A673 (cell line): ENCODE measurements around the gene ALG5. TPM values are rescaled to one million over a fixed set of nuclear protein-coding genes. Genes with fewer than 3 reads are reported as not detected.
A peak's percentile ranks its signal among the peaks of the same experiment; 100 is the strongest.

Experiments
- BruUV-seq: library from RNA; stranded (reverse); fragments of 400-500 nt; replicated peaks from 2 replicates; lab custom pipeline; 2021; lab: Mats Ljungman, UMichigan
- CTCF ChIA-PET: fragments of 300-600 bp; sonication (Branson Sonifier 250); formaldehyde crosslinking; loops from one replicate; lab custom pipeline; 2022; ENCODE audit warnings: antibody characterized with exemption; lab: Charles Lee
- POLR2A ChIA-PET: fragments of 300-600 bp; sonication (Branson Sonifier 250); formaldehyde crosslinking; loops from one replicate; lab custom pipeline; 2022; ENCODE audit warnings: antibody characterized with exemption; ENCODE audit not compliant: low non-redundant PET; lab: Charles Lee
- DNase-seq: peaks from one replicate; pipeline ENCODE4 v3.0.0-alpha.2; 2015; ENCODE audit warnings: low spot score
- H3K27ac ChIP-seq: fragments of 200-600 bp; sonication (generic); 2 replicates; pipeline ENCODE4 v1.5.1; 2016; ENCODE audit warnings: mixed run types, low read depth, mild to moderate bottlenecking, mixed read lengths, antibody characterized with exemption, low read length; ENCODE audit not compliant: poor library complexity, severe bottlenecking
- H3K27me3 ChIP-seq: fragments of 200-600 bp; sonication (generic); replicated peaks from 2 replicates; pipeline ENCODE4 v1.6.1; 2017; ENCODE audit warnings: mixed run types, low read depth, mild to moderate bottlenecking, mixed read lengths, antibody characterized with exemption, low read length; ENCODE audit not compliant: insufficient read depth, poor library complexity
- H3K36me3 ChIP-seq: fragments of 200-600 bp; sonication (generic); 2 replicates; pipeline ENCODE4 v1.6.1; 2016; ENCODE audit warnings: mixed run types, mild to moderate bottlenecking, mixed read lengths, antibody characterized with exemption, low read length; ENCODE audit not compliant: insufficient read depth, poor library complexity, severe bottlenecking
- H3K4me1 ChIP-seq: fragments of 200-600 bp; sonication (generic); 2 replicates; pipeline ENCODE4 v1.6.1; 2017; ENCODE audit warnings: mixed run types, mild to moderate bottlenecking, mixed read lengths, antibody characterized with exemption, low read length; ENCODE audit not compliant: insufficient read depth, poor library complexity, severe bottlenecking
- H3K4me3 ChIP-seq: fragments of 200-600 bp; sonication (generic); 2 replicates; pipeline ENCODE4 v1.5.1; 2016; ENCODE audit warnings: low read depth, mixed run types, mild to moderate bottlenecking, mixed read lengths, low read length; ENCODE audit not compliant: poor library complexity, severe bottlenecking
- H3K9me3 ChIP-seq: fragments of 200-600 bp; sonication (generic); 2 replicates; pipeline ENCODE4 v1.6.1; 2016; ENCODE audit warnings: mixed run types, low read depth, mild to moderate bottlenecking, mixed read lengths, antibody characterized with exemption, low read length; ENCODE audit not compliant: poor library complexity, severe bottlenecking
- EZH2 ChIP-seq: fragments of 200-600 bp; sonication (generic); IDR thresholded peaks from 2 replicates; pipeline ENCODE4 v1.6.1; 2017; ENCODE audit warnings: borderline replicate concordance, low read depth, mild to moderate bottlenecking, mixed read lengths, antibody characterized with exemption, low read length; ENCODE audit not compliant: poor library complexity, severe bottlenecking
- intact Hi-C: fragments of 100-400 bp; cut with micrococcal nuclease; formaldehyde crosslinking; loops from one replicate; pipeline ENCODE4 v1.10.0; 2022; ENCODE audit not compliant: unreplicated experiment
- total RNA-seq: library from RNA; stranded (reverse); gene quantifications from 2 replicates; pipeline ENCODE4 v1.2.3, GENCODE V29; 2021
- TF ChIP-seq, protein P1 (sequence below): fragments of 300-800, 200-600 bp; sonication (generic); conservative IDR thresholded peaks from 2 replicates; pipeline ENCODE4 v1.5.1; 2017; ENCODE audit warnings: low read depth, mild to moderate bottlenecking, antibody characterized with exemption, low read length, moderate library complexity, mixed read lengths

The ALG5 gene
- total RNA-seq, 1 experiment from 2014 or later: 52.0 TPM

DNA sequence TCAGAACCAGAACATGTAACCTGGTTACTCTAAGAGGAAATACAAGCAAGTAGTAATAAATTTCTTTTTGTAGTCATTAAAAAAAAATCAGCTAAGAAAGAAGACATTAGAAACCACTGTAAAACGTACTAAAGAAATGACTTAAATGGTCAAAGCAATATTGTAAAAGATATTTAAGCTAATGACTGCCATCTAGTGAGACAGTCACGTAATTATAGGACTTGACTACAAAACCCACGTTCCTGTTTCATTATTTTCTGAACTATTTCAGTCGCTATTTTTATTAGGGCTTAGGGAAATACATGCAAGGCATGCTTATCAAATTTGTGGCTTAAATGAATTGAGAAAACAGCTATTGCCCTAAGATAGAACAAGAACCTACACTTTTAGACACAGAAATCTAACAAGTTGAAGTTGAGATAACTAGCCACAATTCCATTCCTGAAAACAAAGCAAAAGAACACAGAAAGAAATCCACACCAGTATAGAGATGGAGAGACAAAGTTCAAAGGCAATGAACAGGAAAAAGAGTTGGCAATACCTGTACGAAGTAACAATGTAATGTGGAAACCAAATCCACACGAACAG is 17.9 kb downstream of the ALG5 start:
- peaks cover 63% of the 10 kb centered on the region for H3K36me3 ChIP-seq

DNA sequence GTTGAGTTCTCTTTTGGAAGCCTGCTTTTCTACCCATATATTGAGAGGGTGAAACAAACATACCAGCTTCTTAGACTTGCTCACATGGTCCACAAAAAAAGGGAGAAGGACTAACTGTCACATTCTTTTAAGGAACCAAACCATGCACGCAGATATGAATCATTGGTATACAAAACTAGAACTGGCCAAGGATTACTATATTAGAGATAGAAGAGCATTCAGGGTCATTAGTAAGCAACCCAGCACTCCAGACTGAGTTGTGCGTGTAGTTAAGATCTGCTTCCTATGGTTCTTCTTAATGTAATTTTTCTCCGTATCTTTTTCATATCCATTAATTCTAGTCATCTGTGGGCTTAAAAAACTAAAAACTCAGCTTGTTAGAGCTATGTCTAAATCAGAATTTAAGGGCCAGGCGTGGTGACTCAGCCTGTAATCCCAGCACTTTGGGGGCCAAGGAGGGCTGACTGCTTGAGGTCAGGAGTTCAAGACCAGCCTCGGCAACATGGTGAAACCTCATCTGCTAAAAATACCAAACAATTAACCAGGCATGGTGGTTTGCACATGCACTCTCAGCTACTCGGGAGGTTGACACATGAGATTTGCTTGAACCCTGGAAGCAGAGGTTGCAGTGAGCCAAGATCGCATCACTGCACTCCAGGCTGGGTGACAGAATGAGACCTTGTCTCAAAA is 19.6 kb downstream of the ALG5 start:
- H3K4me1 ChIP-seq: peaks cover 17% of the 10 kb centered on the region
- intact Hi-C loops: loop anchor here (2.0 to 10.0 kb wide), 5 partner anchors 497 to 697 kb away; partner anchors contain the start of gene SPART
- H3K27me3 ChIP-seq: no peaks in the 10 kb centered on the region
- H3K9me3 ChIP-seq: peaks cover 6% of the 10 kb centered on the region
- ChIA-PET POLR2A (interaction anchor here (0.7 kb wide), 1 partner anchor 280 kb away, joined by 5 read pairs; no protein-coding TSS in a partner anchor), CTCF (interaction anchor here (0.6 kb wide), 1 partner anchor 697 kb away, joined by 3 read pairs; no protein-coding TSS in a partner anchor)
- no TSS peak for BruUV-seq
- H3K36me3 ChIP-seq: peaks cover 63% of the 10 kb centered on the region
- no peak for TF ChIP-seq EZH2
- TF ChIP-seq, protein P1, sequence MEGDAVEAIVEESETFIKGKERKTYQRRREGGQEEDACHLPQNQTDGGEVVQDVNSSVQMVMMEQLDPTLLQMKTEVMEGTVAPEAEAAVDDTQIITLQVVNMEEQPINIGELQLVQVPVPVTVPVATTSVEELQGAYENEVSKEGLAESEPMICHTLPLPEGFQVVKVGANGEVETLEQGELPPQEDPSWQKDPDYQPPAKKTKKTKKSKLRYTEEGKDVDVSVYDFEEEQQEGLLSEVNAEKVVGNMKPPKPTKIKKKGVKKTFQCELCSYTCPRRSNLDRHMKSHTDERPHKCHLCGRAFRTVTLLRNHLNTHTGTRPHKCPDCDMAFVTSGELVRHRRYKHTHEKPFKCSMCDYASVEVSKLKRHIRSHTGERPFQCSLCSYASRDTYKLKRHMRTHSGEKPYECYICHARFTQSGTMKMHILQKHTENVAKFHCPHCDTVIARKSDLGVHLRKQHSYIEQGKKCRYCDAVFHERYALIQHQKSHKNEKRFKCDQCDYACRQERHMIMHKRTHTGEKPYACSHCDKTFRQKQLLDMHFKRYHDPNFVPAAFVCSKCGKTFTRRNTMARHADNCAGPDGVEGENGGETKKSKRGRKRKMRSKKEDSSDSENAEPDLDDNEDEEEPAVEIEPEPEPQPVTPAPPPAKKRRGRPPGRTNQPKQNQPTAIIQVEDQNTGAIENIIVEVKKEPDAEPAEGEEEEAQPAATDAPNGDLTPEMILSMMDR: no peak
- no peak overlapping the region for H3K4me3 ChIP-seq
- H3K27ac ChIP-seq: peak overlapping the region; percentile 35
- no peak for DNase-seq

More for the DNA sequence above, 17.9 kb downstream of the ALG5 start:
- intact Hi-C loops: loop anchor here (1.0 to 10.0 kb wide), 6 partner anchors 123 to 698 kb away; partner anchors contain the start of gene SPART
- TF ChIP-seq EZH2: no peak
- TF ChIP-seq, protein P1: peak; percentile 69
- Histone ChIP-seq H3K27ac (peak overlapping the region; percentile 69), H3K4me1 (peaks cover 17% of the 10 kb centered on the region), H3K4me3 (no peak overlapping the region), H3K27me3 (no peaks in the 10 kb centered on the region), H3K9me3 (no peaks in the 10 kb centered on the region)
- no TSS peak for BruUV-seq
- ChIA-PET POLR2A (no interaction called here), CTCF (interaction anchor here (0.6 to 3.1 kb wide), 8 partner anchors 120 to 698 kb away, joined by 3 to 27 read pairs (median 4); no protein-coding TSS in a partner anchor)
- DNase-seq: peak; percentile 81

DNA sequence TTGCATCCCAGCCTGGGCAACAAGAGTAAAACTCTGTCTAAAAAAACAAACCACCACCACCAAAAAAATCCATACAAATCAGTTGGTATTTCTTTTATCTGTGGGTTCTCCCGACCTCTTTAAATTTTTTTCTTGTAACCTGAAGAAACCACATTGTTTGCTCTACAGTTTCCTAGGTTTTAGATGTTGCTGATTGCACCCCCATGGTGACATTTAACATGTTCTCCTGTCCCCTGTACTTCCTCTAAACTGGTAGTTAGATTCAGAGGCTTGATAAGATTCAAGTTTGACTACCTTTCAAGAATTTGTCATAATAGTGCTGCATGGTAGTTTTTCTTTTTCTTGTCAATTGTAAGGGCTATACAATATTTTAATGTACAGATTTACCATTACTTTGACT is 24.0 kb downstream of the ALG5 start:
- no peak overlapping the region for H3K27ac ChIP-seq
- DNase-seq: no peak
- POLR2A ChIA-PET: no interaction called here
- H3K4me1 ChIP-seq: peaks cover 2% of the 10 kb centered on the region
- H3K27me3 ChIP-seq: no peaks in the 10 kb centered on the region
- TF ChIP-seq EZH2: no peak
- TF ChIP-seq, protein P1: no peak
- H3K36me3 ChIP-seq: peaks cover 65% of the 10 kb centered on the region
- peaks cover 11% of the 10 kb centered on the region for H3K9me3 ChIP-seq
- BruUV-seq: no TSS peak
- intact Hi-C loops: no loop called here
- CTCF ChIA-PET: no interaction called here
- H3K4me3 ChIP-seq: no peak overlapping the region
